Measurements from ENCODE around the gene THUMPD1.

DNA sequence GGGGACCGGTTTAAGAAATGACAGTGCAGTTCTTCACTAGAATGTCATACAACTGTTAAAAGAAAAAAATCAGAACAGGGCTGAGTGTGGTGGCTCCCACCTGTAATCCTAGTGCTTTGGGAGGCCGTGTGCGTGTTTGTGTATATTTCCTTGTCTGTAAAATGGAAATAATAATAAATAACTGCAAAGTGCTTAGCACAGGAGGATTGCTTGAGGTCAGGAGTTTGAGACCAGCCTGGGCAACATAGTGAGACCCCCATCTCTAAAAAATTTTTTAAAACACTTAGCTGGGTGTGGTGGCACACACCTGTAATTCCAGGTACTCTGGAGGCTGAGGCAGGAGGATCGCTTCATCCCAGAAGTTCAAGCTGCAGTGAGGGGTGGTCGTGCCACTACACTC lies 24.7 kb upstream of the THUMPD1 start:
- TF ChIP-seq POLR2A (IDR thresholded peaks at IDR 0.05), result no peak
- TF ChIP-seq, protein P1, sequence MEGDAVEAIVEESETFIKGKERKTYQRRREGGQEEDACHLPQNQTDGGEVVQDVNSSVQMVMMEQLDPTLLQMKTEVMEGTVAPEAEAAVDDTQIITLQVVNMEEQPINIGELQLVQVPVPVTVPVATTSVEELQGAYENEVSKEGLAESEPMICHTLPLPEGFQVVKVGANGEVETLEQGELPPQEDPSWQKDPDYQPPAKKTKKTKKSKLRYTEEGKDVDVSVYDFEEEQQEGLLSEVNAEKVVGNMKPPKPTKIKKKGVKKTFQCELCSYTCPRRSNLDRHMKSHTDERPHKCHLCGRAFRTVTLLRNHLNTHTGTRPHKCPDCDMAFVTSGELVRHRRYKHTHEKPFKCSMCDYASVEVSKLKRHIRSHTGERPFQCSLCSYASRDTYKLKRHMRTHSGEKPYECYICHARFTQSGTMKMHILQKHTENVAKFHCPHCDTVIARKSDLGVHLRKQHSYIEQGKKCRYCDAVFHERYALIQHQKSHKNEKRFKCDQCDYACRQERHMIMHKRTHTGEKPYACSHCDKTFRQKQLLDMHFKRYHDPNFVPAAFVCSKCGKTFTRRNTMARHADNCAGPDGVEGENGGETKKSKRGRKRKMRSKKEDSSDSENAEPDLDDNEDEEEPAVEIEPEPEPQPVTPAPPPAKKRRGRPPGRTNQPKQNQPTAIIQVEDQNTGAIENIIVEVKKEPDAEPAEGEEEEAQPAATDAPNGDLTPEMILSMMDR (IDR thresholded peaks at IDR 0.05 in 4 of 5, conservative IDR thresholded peaks at IDR 0.05 in 1 of 5), result no peak

All from gastrocnemius medialis (tissue), 4 donors.